Islet of Langerhans (tissue), 1 donor: Measurements from ENCODE around the gene THSD7B.
"Not testable (repeated sequence)": the region's sequence is repeated elsewhere in the genome, so short reads cannot be mapped to it uniquely, and the experiment has no call there.

Source experiments
- FAIRE-seq: peaks from one replicate; lab custom pipeline; 2011; peaks lifted over from hg19 to GRCh38; lab: Jason Lieb, UNC

THSD7B gene, protein sequence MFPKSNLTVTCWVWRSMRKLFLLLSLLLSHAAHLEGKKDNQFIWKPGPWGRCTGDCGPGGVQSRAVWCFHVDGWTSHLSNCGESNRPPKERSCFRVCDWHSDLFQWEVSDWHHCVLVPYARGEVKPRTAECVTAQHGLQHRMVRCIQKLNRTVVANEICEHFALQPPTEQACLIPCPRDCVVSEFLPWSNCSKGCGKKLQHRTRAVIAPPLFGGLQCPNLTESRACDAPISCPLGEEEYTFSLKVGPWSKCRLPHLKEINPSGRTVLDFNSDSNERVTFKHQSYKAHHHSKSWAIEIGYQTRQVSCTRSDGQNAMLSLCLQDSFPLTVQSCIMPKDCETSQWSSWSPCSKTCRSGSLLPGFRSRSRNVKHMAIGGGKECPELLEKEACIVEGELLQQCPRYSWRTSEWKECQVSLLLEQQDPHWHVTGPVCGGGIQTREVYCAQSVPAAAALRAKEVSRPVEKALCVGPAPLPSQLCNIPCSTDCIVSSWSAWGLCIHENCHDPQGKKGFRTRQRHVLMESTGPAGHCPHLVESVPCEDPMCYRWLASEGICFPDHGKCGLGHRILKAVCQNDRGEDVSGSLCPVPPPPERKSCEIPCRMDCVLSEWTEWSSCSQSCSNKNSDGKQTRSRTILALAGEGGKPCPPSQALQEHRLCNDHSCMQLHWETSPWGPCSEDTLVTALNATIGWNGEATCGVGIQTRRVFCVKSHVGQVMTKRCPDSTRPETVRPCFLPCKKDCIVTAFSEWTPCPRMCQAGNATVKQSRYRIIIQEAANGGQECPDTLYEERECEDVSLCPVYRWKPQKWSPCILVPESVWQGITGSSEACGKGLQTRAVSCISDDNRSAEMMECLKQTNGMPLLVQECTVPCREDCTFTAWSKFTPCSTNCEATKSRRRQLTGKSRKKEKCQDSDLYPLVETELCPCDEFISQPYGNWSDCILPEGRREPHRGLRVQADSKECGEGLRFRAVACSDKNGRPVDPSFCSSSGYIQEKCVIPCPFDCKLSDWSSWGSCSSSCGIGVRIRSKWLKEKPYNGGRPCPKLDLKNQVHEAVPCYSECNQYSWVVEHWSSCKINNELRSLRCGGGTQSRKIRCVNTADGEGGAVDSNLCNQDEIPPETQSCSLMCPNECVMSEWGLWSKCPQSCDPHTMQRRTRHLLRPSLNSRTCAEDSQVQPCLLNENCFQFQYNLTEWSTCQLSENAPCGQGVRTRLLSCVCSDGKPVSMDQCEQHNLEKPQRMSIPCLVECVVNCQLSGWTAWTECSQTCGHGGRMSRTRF (N-terminal part only)

DNA sequence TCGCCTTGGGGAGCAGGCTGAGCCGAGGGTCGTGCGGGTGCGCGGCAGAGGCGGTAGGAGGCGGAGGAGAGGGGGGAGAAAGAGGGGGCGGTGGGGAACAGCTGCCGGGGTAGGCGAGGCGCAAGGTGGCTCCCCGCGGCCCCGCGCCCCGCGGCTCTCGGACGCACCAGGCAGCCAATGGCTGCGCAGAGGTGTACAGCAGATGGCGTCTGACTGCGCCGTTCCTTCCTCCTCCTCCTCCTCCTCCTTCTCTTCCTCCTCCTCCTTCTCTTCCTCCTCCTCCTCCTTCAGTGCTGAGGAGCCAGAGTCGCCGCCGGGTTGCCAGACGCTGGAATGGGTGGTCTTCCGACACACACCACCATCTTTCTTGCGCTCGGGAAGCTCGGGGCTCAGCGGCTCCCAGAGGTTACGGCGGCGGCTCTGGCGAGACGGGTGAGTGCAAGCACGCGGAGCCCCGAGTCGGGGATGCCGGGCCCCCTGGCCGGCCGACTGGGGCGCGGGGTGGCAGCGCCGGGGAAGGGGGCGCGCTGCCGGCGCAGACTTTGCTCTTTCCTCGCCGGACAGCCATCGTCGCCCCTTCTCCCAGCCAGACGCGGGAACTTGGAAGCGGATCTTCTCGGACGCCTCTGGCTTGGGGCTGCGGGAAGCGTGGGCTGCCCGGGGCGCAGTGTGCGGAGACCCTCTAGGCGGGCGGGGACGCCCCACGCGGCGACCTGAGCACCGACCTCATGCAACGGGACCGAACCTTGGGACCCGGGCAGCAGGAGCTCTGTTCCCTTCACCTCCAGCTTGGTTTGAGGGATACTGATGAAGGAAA lies at the start of gene THSD7B:
THSD7B (plus strand) TSS at position 290 of the 817 bp plus-strand sequence. CDS start 116,634 bp downstream, outside the sequence.
- no peak for FAIRE-seq

DNA sequence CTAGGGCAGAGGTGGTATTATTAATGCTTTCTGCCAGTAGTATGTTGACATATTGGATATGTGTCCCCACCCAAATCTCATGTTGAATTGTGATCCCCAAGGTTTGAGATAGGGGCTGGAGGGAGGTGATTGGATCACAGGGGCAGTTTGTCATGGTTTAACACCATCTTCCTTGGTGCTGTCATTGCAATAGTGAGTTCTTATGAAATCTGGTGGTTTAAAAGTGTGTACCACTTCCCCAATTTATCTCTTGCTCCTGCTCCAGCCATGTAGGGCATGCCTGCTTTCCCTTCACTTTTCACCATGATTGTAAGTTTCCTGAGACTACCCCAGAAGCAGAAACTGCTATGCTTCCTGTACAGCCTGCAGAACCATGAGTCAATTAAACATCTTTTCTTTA lies 47.1 kb upstream of the THSD7B start:
- no peak for FAIRE-seq

DNA sequence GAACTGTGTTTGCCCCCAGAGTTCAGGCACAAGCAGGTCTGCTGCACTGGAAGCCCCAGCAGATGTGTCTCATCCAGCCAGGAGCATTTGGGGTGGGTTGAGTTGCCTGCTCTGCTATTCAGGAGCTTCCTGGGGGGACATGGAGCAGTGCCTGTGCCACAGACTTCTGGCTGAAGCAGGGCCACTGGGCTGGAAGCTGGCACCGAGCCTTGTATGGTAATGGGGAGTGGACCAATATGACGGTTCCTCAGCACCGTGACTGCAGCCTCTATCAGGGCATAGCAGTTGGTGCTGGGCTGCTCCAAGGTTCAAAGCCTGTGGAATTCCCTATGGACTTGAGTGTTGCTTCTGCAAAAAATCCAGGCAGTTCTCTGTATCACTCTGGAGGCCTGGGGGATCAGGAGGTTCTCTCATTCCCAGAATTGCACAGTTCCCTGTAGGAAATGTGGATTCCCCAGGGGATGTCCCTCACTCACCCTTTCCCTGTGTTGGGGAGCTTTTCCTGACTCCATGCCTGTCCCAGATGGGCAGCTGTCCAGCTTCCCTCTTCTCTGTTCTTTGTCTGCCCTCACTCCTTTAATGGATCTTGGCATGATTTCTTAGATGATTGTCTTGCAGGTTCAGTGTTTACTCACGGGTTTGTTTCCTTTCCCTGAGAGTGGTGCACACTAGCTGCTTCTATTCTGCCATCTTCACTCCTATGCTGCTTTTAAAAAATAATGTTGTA lies 37.2 kb upstream of the THSD7B start:
- no peak for FAIRE-seq

DNA sequence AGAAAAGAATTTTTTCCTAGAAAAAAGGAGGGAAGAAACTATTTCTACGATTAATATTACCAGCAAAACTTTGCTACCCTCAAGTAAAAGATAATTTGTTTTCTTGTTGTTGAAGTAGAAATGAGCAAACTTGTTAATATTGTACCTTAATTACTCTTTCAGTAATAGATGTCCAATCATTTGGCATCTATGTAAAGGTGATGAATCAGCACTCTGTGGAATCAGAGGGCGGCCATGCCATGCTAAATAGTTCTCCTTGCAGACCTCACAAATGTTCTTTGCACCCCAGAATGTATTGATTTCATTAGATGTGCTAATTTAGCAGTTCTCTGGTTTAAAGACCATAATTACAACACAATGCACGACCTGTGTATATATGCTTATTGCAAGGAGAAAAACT lies 29.1 kb upstream of the THSD7B start:
- no peak for FAIRE-seq

DNA sequence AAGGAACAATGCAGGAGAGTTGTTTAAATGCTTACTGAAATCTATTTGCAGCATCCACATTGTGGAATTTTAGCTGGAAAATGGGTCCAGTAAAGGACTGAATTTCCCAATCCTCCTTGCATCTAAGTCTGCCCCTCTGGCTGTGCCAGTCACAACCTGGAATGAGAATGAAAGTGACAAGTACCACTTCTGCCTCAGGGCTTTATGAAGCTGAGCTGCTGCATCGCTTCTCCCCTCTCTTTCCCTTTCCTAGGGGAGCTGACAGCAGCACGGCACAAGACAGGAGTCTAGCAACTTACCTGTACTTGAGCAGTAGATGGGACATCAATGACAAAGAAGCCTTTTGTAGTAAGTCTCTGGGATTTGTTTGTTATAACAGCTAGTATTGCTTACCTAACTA lies 27.3 kb upstream of the THSD7B start:
- FAIRE-seq: no peak

DNA sequence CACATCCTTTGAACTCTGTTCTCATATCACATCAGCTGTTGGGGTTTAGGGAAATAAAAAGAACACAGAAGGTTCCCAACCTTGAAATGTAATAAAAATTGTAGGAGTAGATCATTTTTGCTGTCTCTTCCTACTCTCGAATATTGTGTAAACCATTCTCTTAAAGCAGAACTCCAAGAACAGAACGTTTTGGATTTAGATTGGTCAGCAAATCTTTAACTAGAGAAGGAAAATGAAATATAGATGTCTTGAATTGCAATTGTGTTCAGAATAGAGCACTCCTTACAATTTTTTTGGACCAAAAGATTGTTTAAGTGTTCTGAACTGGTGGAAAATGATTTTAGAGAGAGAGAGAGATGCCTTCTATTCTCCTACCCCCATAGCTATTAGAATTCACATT lies 23.9 kb upstream of the THSD7B start:
- no peak for FAIRE-seq

DNA sequence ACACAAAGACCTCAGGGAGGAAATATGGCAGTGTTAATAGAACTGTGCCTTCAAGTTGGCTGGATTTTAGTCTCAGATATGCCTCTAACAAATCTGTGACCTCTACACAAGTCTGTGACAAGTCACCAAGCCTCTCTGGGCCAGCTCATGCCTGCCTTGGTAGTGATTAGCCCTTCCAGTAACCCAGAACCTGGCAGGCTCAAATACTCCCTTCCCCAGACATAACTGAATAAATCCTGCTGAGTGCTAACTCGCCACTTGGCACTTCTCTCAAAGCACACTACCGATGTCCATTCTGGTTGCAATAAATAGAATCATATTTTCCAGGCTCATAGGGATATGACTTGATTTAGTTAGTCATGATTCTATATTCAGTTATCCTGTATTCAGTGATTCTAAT lies 15.3 kb upstream of the THSD7B start:
- no peak for FAIRE-seq

DNA sequence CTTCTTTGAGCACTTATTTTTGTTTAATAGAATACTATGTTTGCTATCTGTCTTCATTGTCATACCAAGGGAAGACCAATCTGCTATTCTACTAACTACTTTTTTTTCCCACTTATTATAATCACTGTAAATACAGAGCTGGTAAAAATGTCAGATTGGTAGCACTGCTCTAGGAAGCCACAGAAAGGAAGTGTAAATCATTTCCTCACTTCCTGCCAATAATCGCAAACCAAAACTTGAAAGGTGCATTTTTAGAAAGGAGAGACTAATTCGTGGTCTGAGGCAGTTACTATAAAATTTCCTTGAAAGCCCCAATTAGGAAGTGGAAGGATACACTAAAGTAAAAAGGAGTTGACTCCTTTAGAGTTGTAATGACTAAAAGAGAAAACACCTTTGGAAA lies 13.9 kb upstream of the THSD7B start:
- no peak for FAIRE-seq

DNA sequence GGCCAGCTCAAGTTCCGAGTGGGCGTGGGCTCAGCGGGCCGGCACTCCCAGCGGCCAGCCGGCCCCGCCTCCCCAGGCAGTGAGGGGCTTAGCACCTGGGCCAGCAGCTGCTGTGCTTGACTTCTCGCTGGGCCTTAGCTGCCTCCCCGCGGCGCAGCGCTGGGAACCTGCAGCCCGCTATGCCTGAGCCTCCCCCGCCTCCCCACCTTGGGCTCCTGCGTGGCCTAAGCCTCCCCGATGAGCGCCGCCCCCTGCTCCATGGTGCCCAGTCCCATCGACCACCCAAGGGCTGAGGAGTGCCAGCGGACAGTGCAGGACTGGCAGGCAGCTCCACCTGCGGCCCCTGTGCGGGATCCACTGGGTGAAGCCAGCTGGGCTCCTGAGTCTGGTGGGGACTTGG lies 6.8 kb upstream of the THSD7B start:
- FAIRE-seq: not testable (repeated sequence)

DNA sequence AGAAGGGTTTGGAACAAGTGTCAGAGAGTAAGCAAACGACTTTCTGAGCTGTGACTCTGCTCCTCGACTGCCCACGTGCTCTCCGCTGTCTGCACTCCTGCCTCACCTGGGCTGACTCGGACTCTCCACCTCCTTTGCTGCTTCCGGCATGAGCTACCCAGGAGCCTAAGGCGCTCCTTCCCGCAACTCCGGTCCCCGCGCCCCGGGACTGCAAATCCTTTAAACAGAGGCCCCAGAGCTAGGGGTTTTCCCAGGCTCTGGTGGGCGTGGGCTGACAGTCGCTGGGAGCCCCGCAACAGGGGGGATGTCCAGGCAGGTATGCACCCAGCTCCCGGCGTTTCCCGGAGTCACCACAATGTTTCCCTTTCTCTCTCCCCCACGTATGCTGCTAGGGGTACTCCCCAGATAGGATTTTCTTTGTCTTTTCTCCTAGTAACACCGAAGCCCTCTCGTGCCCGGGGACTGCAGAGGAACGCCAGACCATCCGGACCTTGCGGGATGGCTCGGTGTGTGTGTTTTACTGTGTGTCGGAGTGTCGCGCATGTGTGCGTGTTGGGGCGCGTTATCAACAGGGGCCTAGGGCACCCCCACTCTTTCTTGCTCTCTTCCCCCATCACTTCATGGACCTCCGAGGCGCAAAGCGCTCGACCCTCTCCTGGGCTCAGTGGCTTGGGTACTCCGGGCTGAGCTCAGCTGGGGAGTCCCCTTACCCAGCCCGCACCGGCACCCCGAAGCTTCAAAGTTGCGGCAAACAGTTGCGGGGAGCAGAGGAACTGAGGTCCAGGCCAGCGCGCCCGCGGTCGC lies 691 bp upstream of the THSD7B start:
- FAIRE-seq: no peak

DNA sequence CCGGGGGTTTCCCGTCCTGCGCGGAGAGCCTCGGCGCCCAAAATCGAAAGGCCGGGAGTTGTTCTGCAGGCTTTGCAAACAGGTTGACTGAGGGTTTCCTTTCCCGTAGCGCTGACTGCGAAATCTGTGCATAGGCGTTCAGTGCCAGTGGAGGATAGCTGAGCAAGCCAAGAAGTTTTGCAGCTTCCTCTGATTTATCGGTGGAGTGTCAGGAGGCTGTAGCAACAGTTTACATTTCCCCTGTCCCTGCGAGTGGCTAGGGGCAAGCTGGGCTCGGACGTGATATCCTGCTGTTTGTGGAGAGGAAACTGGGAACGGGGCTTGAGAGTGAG lies 694 bp downstream of the THSD7B start:
- FAIRE-seq: no peak

DNA sequence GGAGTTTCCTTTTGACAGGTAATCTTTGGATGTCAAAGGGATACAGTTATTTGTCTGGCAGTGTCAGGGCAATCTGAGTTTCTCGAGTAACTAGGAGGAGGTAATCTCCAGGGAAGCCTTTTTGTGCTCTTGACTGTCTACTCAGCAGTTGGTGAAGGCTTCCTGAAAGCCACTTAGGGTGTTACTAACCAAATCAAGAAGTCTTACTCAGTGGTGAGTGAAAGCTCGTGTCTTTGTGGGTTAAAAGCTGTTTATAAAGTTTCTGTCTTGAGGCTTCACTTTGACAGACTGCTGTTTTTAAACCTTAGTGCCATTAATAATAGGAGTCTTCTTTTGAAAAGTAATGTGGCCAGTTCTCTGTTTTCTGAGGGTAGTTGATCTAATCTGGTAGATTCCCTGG lies 1.7 kb downstream of the THSD7B start:
- FAIRE-seq: no peak

DNA sequence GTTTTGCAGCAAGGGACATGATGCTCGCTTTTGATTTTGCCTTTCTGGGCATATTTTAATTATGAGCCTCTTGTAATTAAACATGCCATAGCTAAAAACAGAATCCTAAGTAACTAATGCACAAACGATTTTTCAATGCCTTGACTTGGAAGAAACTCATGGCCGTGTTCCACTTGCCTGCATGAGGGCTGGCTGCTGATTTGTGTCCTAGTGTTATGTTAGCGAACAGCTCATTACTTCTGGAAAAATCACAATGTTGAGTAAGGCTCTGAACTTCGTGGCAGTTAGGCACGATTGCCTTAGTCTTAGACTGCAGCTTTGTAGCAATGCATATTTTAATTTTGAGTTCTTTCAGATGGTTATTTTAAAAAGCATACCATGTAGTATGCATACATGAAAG lies 4.5 kb downstream of the THSD7B start:
- FAIRE-seq: no peak

DNA sequence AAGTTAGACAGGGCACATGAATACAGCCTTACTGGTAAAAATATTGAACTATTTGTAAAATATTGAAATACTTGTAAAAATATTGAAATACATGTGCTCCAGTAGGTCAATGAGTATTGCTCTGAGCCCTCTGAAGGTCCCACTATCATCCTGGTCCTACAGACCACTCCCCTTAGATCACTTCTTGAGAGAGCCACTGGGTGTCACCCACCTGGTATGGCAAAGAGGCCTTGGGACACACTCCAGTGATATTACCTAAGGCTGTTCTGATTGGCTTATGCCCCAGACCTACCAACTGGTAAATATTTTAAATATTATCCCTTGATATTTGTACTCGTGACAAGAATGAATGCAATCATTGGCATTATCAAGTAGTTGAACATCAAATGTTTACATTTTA lies 5.0 kb downstream of the THSD7B start:
- FAIRE-seq: no peak

DNA sequence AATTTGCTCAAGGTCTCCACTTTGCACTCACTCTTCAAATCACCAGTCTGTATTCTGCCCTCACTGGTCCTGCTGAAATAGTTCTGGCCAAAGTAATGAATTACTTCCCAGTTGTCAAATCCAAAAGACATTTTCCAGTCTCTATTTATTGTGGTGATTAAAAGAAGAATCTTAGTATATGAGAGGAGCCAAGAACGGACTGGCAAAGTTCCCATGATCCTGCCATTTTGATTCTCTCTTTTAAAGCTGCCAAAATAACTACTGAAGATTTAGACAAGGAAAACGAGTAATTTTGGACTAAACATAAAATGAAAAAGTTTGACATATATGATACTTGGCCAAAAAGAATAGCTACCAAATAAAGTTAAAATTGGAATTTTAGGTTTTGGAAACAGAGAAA lies 12.0 kb downstream of the THSD7B start:
- no peak for FAIRE-seq

DNA sequence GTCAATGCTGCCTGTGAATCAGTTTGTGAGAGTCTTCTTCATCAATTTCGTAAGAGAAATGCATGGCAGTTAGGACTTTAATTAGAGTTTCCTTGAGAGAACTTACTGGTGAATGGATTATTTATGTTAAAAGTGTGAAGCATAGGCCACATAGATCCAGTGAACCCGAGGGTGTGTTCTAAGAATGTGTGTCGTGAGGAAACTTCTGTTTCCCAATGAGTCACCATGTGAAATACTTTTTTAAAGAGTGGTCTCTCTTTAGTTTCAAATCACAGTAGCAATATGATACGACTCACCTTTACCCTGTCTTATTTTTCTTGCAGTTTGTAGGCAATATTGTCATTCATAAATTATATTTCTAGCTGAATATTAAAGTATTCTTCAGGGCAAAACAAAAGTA lies 18.5 kb downstream of the THSD7B start:
- FAIRE-seq: no peak

DNA sequence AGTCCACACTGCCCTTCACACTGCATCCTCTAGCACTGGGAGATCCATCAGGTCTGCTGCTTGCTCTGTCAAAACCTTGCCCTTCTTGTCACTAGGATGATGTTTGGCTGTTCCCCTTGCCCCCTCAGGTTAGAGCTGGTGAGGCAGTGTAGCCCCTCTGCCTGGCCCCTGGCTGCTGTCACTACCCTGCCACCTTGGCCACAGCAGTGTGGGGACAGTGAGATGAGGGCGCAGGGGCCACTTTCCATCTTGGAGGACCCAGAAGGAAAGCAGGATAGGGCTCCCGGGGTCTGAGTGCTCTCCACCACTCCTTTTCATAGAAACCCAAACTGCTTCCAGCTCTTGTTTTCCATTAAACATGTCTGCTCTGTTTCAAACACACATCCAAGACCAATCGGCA lies 19.9 kb downstream of the THSD7B start:
- no peak for FAIRE-seq

DNA sequence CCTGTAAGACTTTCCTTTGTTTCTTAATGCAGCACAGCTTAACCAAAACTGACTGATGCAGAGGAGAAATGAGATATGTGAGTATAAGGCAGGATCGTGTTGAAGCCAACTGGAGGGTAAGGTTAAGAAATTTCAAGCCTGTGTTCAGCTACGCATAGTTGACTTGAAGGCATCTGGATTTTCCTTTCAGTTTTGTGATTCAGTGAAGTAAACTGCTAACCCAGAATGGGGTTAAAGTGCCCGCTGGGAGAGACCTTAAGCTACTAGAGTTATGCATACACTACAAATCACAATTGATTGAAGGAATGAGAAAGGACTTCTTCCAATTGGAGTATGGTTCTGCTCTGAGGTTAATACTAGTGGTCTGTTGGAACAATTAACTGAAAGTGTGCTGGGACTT lies 22.6 kb downstream of the THSD7B start:
- no peak for FAIRE-seq

DNA sequence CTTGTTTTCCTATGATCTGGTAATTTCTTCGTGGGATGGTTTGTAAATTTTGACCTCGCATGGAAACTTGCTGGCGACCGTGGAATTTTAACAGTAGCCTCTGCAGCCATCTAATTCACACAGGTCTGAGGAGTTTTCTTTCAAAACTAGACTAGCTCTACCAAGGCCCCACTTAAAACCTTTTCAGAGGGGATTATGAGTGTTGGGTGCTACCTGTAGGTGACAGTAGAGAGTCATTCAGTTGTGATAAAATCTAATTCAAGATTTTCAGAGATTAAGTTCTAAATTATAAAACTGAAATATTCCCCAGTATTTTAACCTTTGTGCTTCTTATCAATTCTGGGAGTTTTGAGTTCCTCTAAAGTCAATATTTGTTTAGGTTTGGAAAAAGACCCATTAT lies 31.0 kb downstream of the THSD7B start:
- FAIRE-seq: no peak

DNA sequence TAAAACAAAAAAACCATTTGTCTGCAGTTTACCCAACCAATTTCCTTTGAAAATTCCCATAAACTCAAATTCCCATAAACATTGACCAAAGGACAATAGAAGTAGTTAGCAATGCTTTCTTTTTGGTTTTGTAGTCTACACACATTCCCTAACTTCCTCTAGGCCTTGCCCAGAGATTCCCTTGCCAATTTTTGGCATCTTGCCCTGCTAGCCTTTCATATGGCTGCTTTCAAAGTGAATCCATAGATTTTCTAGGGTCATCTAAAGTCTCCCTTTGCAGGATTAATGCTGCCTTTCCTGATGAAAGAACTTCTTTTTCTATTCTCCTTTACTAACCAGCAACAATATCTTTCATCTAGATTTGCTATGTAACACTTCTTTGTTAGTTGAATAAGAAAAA lies 33.4 kb downstream of the THSD7B start:
- FAIRE-seq: no peak
